CD4-positive, alpha-beta T cell treated with Interleukin-6 for 4 hours (primary cell): ENCODE results near the gene THEMIS.
"Not testable (repeated sequence)": the region's sequence is repeated elsewhere in the genome, so short reads cannot be mapped to it uniquely, and the experiment has no call there.

Source experiments
- DNase-seq: peaks from one replicate; pipeline ENCODE4 v3.0.0-alpha.2; 2020; ENCODE audit warnings: mixed read lengths

The THEMIS gene

DNA sequence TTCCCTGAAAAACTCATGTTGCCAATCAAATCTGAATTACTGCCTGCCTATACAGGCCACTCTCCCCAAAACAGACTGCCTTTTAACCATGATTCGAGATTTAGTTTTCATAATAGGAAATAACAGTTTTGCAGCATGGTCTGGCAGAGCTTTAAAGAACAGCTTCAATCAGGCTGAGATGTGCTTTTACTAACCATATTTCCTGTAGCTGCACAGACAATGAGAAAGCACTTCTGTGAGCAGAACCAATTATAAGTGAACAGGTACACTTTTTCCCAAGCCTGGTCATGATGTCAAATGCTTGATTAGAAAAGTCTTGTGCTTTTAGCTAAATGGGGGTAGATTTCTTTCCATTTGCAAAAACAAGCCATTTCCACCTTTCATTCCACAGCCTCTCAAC lies 108.2 kb downstream of the THEMIS start:
- no peak for DNase-seq

GRCh38 chr6:127791779-127792528 lies 108.9 kb downstream of the THEMIS start:
- DNase-seq = no peak

GRCh38 chr6:127790571-127790970 lies 110.3 kb downstream of the THEMIS start:
- DNase-seq = no peak

GRCh38 chr6:127786109-127786508 lies 114.7 kb downstream of the THEMIS start:
- DNase-seq = no peak

GRCh38 chr6:127784468-127784867 lies 116.4 kb downstream of the THEMIS start:
- no peak for DNase-seq

DNA sequence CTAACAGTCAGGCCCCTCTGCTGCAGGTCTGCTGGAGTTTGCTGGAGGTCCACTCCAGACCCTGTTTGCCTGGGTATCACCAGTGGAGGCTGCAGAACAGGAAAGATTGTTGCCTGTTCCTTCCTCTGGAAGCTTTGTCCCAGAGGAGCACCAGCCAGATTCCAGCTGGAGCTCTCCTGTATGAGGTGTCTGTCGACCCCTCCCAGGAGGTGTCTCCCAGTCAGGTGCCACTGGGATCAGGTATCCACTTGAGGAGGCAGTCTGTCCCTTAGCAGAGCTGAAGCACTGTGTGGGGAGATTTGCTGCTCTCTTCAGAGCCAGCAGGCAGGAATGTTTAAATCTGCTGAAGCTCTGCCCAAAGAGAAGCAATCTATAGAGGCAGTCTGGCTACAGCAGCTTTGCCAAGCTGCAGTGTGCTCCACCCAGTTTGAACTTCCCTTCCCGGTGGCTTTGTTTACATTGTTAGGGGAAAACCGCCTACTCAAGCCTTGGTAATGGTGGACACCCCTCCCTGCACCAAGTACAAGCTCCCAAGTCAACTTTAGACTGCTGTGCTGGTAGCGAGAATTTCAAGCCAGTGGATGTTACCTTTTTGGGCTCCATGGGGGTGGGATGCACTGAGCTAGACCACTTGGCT lies 119.1 kb downstream of the THEMIS start:
- not testable (repeated sequence) for DNase-seq

- no peak for DNase-seq
Measured at GRCh38 chr6:127776320-127776719, 124.5 kb downstream of the THEMIS start.

DNA sequence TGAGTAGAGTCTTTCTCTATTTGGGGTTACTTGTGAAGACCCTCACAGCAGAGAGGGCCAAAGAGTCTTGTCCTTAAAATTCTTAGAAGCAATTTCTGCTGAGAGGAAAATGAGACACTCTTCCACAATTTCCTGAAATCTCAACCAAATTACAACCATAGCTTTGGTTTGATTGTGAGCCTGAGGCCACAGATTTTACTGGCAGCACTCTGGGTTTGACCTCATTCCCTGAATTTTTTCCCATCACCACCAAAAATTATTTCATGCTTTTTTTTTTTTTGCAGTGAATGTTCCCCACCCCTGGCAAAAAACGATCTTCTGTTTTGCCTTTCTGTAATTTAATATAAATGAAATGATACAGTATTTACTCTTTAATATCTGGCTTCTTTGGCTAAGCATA lies 125.5 kb downstream of the THEMIS start:
- no peak for DNase-seq

GRCh38 chr6:127768745-127769144 lies 132.1 kb downstream of the THEMIS start:
- no peak for DNase-seq

- no peak for DNase-seq
Measured at GRCh38 chr6:127768223-127768622, 132.6 kb downstream of the THEMIS start.

DNA sequence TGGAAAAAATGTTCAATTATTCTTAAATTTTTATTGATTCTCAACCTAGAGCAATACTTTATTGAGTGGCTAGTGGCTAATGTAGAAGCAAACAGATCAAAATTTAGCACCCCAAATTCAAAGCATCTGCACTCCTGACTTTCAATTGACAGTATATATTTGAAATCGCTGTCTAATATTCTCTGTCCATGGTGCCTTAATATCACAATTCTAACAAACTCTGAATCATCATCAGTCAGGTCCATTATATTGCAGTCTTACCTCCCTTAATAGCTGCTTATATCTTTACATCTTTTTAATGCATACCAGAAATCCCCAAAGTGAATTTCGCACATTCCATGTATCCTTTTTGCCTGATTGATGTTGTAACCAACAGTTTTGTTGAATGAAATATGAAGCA lies 134.9 kb downstream of the THEMIS start:
- DNase-seq = no peak

GRCh38 chr6:127762284-127762683 lies 138.6 kb downstream of the THEMIS start:
- DNase-seq = peak; percentile 35

DNA sequence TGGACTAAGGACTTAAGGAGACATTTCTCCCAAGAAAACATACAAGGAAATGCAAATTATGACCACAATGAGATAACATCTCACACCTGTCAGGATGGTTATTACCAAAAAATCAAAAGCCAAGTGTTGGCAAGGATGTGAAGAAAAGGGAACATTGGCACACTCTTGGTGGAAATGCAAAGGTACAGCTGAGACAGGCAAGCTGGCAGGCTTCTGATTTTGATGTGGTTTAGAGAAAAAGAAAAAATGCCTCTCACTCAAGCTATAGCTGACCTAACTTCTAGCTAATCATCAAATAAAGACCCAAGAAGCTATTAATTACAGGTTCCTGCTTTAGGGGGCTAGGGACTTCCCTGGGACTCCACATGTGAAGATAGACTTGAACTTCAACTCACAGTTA lies 139.8 kb downstream of the THEMIS start:
- no peak for DNase-seq

GRCh38 chr6:127749095-127749494 lies 151.8 kb downstream of the THEMIS start:
- DNase-seq = no peak

- no peak for DNase-seq
Measured at GRCh38 chr6:127748290-127748689, 152.6 kb downstream of the THEMIS start.

DNA sequence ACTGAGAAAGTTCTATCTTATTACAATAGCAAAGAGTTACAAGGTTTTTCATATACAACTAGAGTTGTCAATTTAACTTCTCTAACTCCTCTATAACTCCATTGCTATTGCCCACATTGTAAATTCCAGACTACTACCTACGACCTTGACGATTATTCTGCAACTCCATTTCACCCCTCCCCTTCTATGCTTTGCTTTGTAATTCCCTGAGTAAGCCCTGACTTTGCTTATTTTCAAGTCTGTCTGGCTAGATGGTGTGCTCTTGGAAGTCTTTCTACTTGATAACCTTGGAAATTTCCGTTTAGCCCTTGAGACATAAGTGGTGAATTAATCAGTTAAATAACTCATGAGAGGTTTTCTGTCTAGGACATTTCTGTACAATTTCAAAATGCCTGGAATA lies 162.4 kb downstream of the THEMIS start:
- no peak for DNase-seq

DNA sequence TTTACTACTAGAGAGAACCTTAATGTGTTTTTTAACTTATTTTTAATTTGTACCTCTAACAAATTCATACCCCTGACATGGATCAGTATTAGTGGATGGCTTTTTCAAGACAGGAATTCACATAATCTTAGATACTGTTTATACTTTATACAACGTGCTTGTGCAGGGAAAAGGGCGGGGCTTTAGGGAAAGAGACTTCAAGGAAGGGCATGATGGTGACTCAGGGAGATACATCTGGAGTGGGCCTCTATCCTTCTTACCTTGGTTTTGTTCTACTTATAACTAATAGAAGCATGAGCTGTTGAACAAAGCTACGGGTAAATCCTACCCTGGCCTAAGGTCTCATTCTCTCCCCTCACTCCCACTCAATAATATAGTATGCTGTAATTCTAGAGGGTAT lies 163.1 kb downstream of the THEMIS start:
- DNase-seq = peak; percentile 3

DNA sequence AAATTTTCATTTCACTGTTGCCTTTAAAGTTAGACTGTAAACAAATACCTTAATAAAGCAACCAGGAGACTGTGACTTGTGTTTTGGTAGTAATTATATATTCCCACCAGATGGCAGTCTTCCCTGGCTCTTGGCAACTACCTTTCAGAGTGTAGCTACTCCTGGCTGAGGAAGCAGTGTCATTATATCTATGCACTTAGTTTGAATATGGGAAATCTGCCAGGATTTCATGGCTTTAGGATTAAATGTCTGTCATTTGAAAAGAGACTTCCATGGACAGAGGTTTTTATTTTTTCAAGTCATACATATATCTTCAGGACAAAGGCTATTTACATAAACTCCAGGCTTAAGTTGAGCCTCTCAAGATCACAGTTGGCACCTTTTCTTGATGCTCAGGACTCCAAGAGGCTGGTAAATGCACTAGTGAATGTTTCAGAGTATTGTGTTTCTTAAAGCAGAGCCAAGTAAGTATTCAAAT lies 163.8 kb downstream of the THEMIS start:
- peak; percentile 52 for DNase-seq

DNA sequence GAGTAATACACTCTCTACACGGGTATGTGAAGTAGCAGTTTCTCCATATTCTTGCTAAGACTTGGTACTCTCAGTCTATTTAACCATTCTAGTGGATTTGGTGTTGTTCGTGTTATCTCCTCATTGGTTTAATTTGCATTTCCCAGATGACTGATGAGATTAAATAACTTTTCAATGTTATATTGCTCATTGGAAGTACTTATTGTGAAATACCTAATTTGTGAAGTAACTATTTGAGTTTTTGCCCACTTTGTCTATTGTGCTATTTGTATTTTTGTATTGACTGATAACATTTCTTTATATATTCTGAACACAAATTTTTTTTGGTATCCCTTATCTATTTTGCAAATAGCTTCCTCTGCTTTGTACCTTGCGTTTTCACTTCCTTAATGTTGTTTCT lies 167.9 kb downstream of the THEMIS start:
- no peak for DNase-seq

DNA sequence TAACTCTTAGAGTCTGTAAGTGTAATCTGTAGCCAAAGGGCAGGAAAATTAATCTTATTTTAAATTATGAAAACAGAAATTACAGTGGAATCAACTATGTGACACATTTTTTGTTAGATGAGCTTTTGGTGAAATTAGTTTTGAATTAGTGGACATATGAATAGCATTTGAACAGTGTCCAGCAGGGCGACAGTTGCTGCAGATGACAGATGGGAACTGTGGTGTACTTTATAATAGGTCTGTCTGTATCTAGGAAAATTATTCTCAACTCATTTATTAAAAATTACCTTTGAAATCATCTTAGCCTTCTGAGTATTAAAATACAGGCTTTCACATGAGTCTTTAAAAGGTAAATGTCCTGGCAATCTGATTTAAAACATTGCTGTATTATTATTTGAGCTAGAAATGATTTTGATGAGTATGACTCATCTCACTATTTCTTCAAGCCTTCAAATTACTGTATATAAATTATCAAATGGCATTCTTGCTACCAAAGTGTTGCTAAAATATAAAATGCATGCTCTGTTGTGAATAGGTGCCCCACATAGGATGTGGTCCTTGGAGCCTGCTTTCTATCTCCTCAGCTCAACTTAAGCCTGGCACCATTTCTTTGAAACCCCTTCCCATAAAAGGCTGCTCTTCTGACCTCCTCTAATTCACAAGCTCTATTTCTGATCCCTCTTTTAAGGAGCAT lies 173.5 kb downstream of the THEMIS start:
- no peak for DNase-seq

DNA sequence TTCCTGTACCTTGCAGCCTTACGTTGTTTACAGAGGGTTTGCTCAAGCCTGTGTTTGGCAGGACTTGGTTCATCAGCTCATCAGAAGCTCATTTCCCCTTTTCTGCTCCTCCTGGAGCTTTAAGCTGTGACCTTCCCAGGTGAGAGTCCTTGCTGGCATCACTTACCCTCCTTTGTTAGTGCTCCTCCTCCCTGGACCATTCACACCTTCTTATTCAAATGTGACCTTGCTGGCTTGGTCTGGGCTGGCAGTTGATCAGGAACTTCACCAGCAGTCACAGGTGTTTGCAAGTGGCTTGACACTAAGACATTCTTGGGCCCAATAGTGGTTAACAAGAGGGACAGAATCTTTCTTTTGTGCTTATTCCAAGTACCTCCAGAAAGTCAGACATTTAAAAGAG lies 175.0 kb downstream of the THEMIS start:
- no peak for DNase-seq

- DNase-seq = no peak
Measured at GRCh38 chr6:127718694-127719093, 182.2 kb downstream of the THEMIS start.

DNA sequence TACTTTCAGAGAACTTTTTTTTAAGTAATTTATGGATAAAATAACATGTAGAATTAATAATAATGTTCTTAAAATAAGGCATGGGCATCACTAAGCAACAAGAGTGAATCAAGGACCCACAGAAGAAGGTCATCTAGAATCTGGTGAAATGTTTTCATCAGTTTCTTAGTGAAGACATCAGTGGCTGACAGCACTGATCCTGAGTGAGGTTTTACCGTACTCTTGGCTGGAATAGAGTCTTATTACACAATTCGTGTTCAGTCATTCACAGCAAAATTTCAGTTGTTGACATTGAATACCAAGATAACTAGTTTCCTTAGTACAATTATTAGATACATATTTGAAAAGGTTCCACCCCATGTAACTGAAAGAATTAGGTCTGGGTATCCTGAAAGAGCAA lies 183.5 kb downstream of the THEMIS start:
- DNase-seq = no peak

- no peak for DNase-seq
Measured at GRCh38 chr6:127716465-127716864, 184.4 kb downstream of the THEMIS start.
